Stimulated activated CD4-positive, alpha-beta T cell treated with anti-CD3 and anti-CD28 coated beads, Interleukin-4, amount 100 ng/mL, for 1 hour (primary cell): ENCODE data around the gene EPN2.
"Not testable (repeated sequence)": the region's sequence is repeated elsewhere in the genome, so short reads cannot be mapped to it uniquely, and the experiment has no call there.

ENCODE experiments used
- DNase-seq: peaks from one replicate; pipeline ENCODE4 v3.0.0-alpha.2; 2020

Gene EPN2

GRCh38 chr17:19269641-19270040, 32.5 kb downstream of the EPN2 start:
- no peak for DNase-seq

- no peak for DNase-seq
Observed at GRCh38 chr17:19270347-19270703, 33.2 kb downstream of the EPN2 start.

GRCh38 chr17:19270704-19271611, 33.8 kb downstream of the EPN2 start:
- DNase-seq = no peak

- DNase-seq = no peak
Observed at GRCh38 chr17:19271780-19272357, 34.7 kb downstream of the EPN2 start.

GRCh38 chr17:19273731-19274130, 36.6 kb downstream of the EPN2 start:
- no peak for DNase-seq

GRCh38 chr17:19274893-19275292, 37.7 kb downstream of the EPN2 start:
- no peak for DNase-seq

GRCh38 chr17:19275457-19276127, 38.4 kb downstream of the EPN2 start:
- DNase-seq = no peak

- not testable (repeated sequence) for DNase-seq
Observed at GRCh38 chr17:19278284-19278683, 41.1 kb downstream of the EPN2 start.

- DNase-seq = no peak
Observed at GRCh38 chr17:19278729-19279128, 41.6 kb downstream of the EPN2 start.

GRCh38 chr17:19281161-19281560, 44.0 kb downstream of the EPN2 start:
- no peak for DNase-seq

GRCh38 chr17:19284005-19284959, 47.1 kb downstream of the EPN2 start:
- DNase-seq = no peak

GRCh38 chr17:19285213-19285900, 48.2 kb downstream of the EPN2 start:
- DNase-seq = no peak

GRCh38 chr17:19286751-19287341, 49.7 kb downstream of the EPN2 start:
- DNase-seq = no peak

- no peak for DNase-seq
Observed at GRCh38 chr17:19287651-19288050, 50.5 kb downstream of the EPN2 start.

GRCh38 chr17:19288453-19288852, 51.3 kb downstream of the EPN2 start:
- DNase-seq = no peak

GRCh38 chr17:19290066-19290705, 53.0 kb downstream of the EPN2 start:
- no peak for DNase-seq

GRCh38 chr17:19291646-19292376, 54.6 kb downstream of the EPN2 start:
- DNase-seq = no peak

- DNase-seq = no peak
Observed at GRCh38 chr17:19292377-19292711, 55.2 kb downstream of the EPN2 start.

GRCh38 chr17:19294443-19294842, 57.3 kb downstream of the EPN2 start:
- DNase-seq = no peak

- DNase-seq = no peak
Observed at GRCh38 chr17:19295473-19296135, 58.4 kb downstream of the EPN2 start.
